Measurements from ENCODE around the gene DEDD2. TPM values are rescaled to one million over a fixed set of nuclear protein-coding genes. Genes with fewer than 3 reads are reported as not detected.

Gene DEDD2
- total and polyA plus RNA-seq, 10 of the 15 experiments (the other 5 are each of a cell fraction or from before 2014, with no cell fraction given) = 2.5 to 24.7 (median 17.6) TPM

- intact Hi-C loops (cut with micrococcal nuclease; ENCODE audit: unreplicated experiment) (no loop called here), in situ Hi-C loops (cut with MboI) (no loop called here)
- SMC1A ChIA-PET (ENCODE audit: uncharacterized antibody, unreplicated experiment) = no interaction called here
- no peak overlapping the region for H3K4me2 ChIP-seq (ENCODE audit: control insufficient read depth, insufficient read depth)
- no peak overlapping the region for H3K9ac ChIP-seq (ENCODE audit: control insufficient read depth, insufficient read depth, low read length)
- ATAC-seq (no peak), DNase-seq (ENCODE audit: low read depth, low spot score) (no peak), FAIRE-seq (no peak)
- peaks cover 0 to 5% of the 10 kb centered on the region in 2 experiments; a peak in 2 of 4 replicates for H3K27me3 ChIP-seq (replicated peaks in 1 of 2; ENCODE audit: control insufficient read depth in 2 of 2, insufficient read depth in 2 of 2, low read length in 1 of 2)
- H3K27ac ChIP-seq (ENCODE audit: control insufficient read depth, insufficient read depth) = no peak overlapping the region
- no peak overlapping the region for H2AFZ ChIP-seq (ENCODE audit: control insufficient read depth, low read depth, low read length)
- H3K9me3 ChIP-seq (replicated peaks; ENCODE audit: control insufficient read depth, insufficient read depth, low read length) = no peaks in the 10 kb centered on the region
- no peak overlapping the region for H3K4me3 ChIP-seq
- POLR2A ChIA-PET = interaction anchor here (0.5 to 0.6 kb wide), 2 partner anchors 146 to 277 kb away, joined by 3 to 4 read pairs; no protein-coding TSS in a partner anchor
- CTCF ChIA-PET = no interaction called here
- TF ChIP-seq CEBPZ (IDR thresholded peaks at IDR 0.05; ENCODE audit: low read depth, low read length) (no peak), ZNF687 (IDR thresholded peaks at IDR 0.05) (no peak), FOXM1 (IDR thresholded peaks at IDR 0.05; ENCODE audit: low read depth, low read length) (no peak)
- RAD21 ChIA-PET (ENCODE audit: unreplicated experiment) = no interaction called here
- no peaks in the 10 kb centered on the region for H3K79me2 ChIP-seq (ENCODE audit: control insufficient read depth, insufficient read depth, low read length)
- BruUV-seq (replicated peaks) = no TSS peak
- peaks cover 9% of the 10 kb centered on the region for H3K4me1 ChIP-seq (ENCODE audit: control insufficient read depth, insufficient read depth, low read length)
- H4K20me1 ChIP-seq (ENCODE audit: control insufficient read depth, insufficient read depth) = no peaks in the 10 kb centered on the region
- H3K36me3 ChIP-seq (ENCODE audit: control insufficient read depth in 2 of 2, insufficient read depth in 2 of 2, low read length in 1 of 2) = no peaks in the 10 kb centered on the region
- 0% methylated on average over 2 of the region's 2 CpGs for WGBS (ENCODE audit: insufficient coverage, insufficient replicate concordance, low lambda C conversion rate, missing lambda C conversion rate)
Observed at GRCh38 chr19:42158926-42159325, 58.6 kb downstream of the DEDD2 start.

Data from GM12878 (cell line).